ENCODE data around the gene TRIOBP. TPM values are rescaled to one million over a fixed set of nuclear protein-coding genes. Genes with fewer than 3 reads are reported as not detected.

Gene TRIOBP
- total RNA-seq, 1 donor from 2014 or later = 40.6 TPM

DNA sequence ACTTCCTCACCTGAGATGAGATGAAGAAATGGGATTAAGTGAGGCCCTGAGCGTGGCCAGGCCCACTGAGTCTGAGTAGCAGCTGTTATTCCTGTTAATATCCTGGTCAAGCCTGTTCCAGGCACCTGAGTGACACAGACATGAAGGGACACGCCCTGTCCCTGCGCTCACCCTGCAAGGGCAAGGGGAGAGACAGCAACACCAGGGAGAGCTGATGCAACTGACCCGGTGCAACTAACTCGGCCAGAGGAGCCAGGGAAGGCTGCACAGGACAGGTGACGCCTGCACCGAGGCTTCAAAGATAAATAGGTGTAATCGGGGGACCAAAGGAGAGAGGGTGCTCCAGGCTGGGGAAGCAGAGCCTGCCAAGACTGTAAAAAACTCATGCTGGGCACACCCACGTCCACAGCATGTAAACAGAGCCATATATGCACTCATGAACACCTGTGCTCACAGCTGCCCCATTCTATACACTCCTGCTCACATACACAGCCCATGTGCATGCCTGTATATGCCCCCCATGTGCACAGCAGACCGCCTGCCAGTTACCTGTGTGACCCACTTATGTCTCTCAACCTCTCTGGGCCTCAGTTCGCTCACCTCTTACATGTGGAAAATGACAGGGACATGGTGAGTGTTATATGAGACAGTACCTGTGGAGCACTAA lies 88.1 kb downstream of the TRIOBP start:
- Histone ChIP-seq H2AFZ (ENCODE audit: low read depth, low read length) (no peak overlapping the region), H3K27me3 (ENCODE audit: insufficient read depth, low read length) (no peaks in the 10 kb centered on the region), H3K79me2 (ENCODE audit: insufficient read depth, low read length) (no peaks in the 10 kb centered on the region), H3K4me2 (ENCODE audit: low read length) (no peak overlapping the region), H3K4me3 (ENCODE audit: insufficient read depth, low read depth, low read length) (no peak overlapping the region), H3K4me1 (ENCODE audit: insufficient read depth, low read length) (peaks cover 8% of the 10 kb centered on the region), H3K9me3 (ENCODE audit: insufficient read depth, low read depth, low read length) (no peaks in the 10 kb centered on the region), H4K20me1 (ENCODE audit: insufficient read depth, low read length) (no peaks in the 10 kb centered on the region), H3K9ac (ENCODE audit: low read length) (no peak overlapping the region), H3K36me3 (ENCODE audit: insufficient read depth, low read length) (no peaks in the 10 kb centered on the region), H3K27ac (ENCODE audit: low read depth, low read length) (no peak overlapping the region)
- no peak for DNase-seq (ENCODE audit: low read depth)
- no peak for FAIRE-seq
- Mint-ChIP-seq H3K36me3 (ENCODE audit: low read depth, unreplicated experiment) (peaks cover 2% of the 10 kb centered on the region), H3K27me3 (ENCODE audit: low read depth, unreplicated experiment) (peaks cover 20% of the 10 kb centered on the region), H3K4me3 (ENCODE audit: unreplicated experiment) (no peak overlapping the region), H3K4me1 (ENCODE audit: low read depth, unreplicated experiment) (peaks cover 2% of the 10 kb centered on the region), H3K27ac (ENCODE audit: unreplicated experiment) (no peak overlapping the region), H3K9me3 (ENCODE audit: unreplicated experiment) (peaks cover 3% of the 10 kb centered on the region)
- TF ChIP-seq, protein P1, sequence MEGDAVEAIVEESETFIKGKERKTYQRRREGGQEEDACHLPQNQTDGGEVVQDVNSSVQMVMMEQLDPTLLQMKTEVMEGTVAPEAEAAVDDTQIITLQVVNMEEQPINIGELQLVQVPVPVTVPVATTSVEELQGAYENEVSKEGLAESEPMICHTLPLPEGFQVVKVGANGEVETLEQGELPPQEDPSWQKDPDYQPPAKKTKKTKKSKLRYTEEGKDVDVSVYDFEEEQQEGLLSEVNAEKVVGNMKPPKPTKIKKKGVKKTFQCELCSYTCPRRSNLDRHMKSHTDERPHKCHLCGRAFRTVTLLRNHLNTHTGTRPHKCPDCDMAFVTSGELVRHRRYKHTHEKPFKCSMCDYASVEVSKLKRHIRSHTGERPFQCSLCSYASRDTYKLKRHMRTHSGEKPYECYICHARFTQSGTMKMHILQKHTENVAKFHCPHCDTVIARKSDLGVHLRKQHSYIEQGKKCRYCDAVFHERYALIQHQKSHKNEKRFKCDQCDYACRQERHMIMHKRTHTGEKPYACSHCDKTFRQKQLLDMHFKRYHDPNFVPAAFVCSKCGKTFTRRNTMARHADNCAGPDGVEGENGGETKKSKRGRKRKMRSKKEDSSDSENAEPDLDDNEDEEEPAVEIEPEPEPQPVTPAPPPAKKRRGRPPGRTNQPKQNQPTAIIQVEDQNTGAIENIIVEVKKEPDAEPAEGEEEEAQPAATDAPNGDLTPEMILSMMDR (IDR thresholded peaks at IDR 0.05; ENCODE audit: insufficient read depth, low read depth, low read length) = no peak
- no peak for TF ChIP-seq EZH2 (IDR thresholded peaks at IDR 0.05; ENCODE audit: insufficient read depth, low read length)

DNA sequence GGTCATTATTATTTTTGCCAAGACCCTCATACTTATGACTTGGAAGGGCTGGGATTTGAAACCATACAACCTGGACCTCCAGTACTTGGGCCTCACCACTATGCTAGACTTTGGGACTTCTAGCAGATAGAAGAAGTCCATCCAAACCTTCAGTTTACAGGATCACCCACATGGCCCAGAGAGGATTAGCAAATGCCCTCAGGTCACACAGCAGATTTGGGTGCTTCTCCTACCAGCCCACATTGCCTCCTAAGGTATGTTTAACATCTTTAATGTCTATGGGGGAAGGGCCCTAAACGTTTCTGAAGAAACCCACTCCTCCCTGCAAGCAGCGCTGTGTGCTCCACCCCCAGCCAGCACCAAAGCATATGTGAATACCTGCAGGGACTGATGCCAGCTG lies 93.4 kb downstream of the TRIOBP start:
- Histone ChIP-seq H3K36me3 (ENCODE audit: insufficient read depth, low read length) (no peaks in the 10 kb centered on the region), H3K79me2 (ENCODE audit: insufficient read depth, low read length) (no peaks in the 10 kb centered on the region), H2AFZ (ENCODE audit: low read depth, low read length) (no peak overlapping the region), H3K9ac (ENCODE audit: low read length) (no peak overlapping the region), H3K4me2 (ENCODE audit: low read length) (no peak overlapping the region), H4K20me1 (ENCODE audit: insufficient read depth, low read length) (no peaks in the 10 kb centered on the region), H3K4me3 (ENCODE audit: insufficient read depth, low read depth, low read length) (no peak overlapping the region), H3K4me1 (ENCODE audit: insufficient read depth, low read length) (no peaks in the 10 kb centered on the region), H3K27ac (ENCODE audit: low read depth, low read length) (no peak overlapping the region), H3K27me3 (ENCODE audit: insufficient read depth, low read length) (no peaks in the 10 kb centered on the region), H3K9me3 (ENCODE audit: insufficient read depth, low read depth, low read length) (no peaks in the 10 kb centered on the region)
- Mint-ChIP-seq H3K36me3 (ENCODE audit: low read depth, unreplicated experiment) (peaks cover 2% of the 10 kb centered on the region), H3K4me3 (ENCODE audit: unreplicated experiment) (no peak overlapping the region), H3K9me3 (ENCODE audit: unreplicated experiment) (peaks cover 3% of the 10 kb centered on the region), H3K27me3 (ENCODE audit: low read depth, unreplicated experiment) (peaks cover 4% of the 10 kb centered on the region), H3K27ac (ENCODE audit: unreplicated experiment) (no peak overlapping the region), H3K4me1 (ENCODE audit: low read depth, unreplicated experiment) (no peaks in the 10 kb centered on the region)
- DNase-seq (ENCODE audit: low read depth) (no peak), FAIRE-seq (no peak)
- TF ChIP-seq, protein P1 (IDR thresholded peaks at IDR 0.05; ENCODE audit: insufficient read depth, low read depth, low read length) = no peak
- no peak for TF ChIP-seq EZH2 (IDR thresholded peaks at IDR 0.05; ENCODE audit: insufficient read depth, low read length)

DNA sequence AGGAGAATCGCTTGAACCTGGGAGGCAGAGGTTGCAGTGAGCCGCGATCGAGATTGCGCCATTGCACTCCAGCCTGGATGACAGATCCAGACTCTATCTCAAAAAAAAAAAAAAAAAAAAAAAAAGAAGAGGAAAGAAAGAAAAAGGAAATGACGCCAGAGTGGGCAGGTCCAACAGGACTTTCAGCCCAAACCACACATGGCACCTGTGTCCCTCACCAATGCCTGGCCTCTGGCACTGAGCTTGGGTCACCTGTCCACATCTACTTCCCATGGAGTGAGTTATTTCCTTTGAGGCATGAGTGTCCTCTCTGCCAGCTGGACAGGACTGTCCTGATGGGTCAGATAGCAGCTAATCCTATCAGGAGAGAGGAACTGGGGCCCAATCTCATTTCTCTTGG lies 95.6 kb downstream of the TRIOBP start:
- Histone ChIP-seq H3K9ac (ENCODE audit: low read length) (no peak overlapping the region), H3K36me3 (ENCODE audit: insufficient read depth, low read length) (no peaks in the 10 kb centered on the region), H3K4me3 (ENCODE audit: insufficient read depth, low read depth, low read length) (no peak overlapping the region), H3K79me2 (ENCODE audit: insufficient read depth, low read length) (no peaks in the 10 kb centered on the region), H3K4me1 (ENCODE audit: insufficient read depth, low read length) (no peaks in the 10 kb centered on the region), H3K4me2 (ENCODE audit: low read length) (no peak overlapping the region), H3K27ac (ENCODE audit: low read depth, low read length) (no peak overlapping the region), H4K20me1 (ENCODE audit: insufficient read depth, low read length) (no peaks in the 10 kb centered on the region), H3K9me3 (ENCODE audit: insufficient read depth, low read depth, low read length) (no peaks in the 10 kb centered on the region), H3K27me3 (ENCODE audit: insufficient read depth, low read length) (no peaks in the 10 kb centered on the region), H2AFZ (ENCODE audit: low read depth, low read length) (no peak overlapping the region)
- Mint-ChIP-seq H3K4me3 (ENCODE audit: unreplicated experiment) (no peak overlapping the region), H3K4me1 (ENCODE audit: low read depth, unreplicated experiment) (no peaks in the 10 kb centered on the region), H3K36me3 (ENCODE audit: low read depth, unreplicated experiment) (no peaks in the 10 kb centered on the region), H3K27me3 (ENCODE audit: low read depth, unreplicated experiment) (peaks cover 5% of the 10 kb centered on the region), H3K27ac (ENCODE audit: unreplicated experiment) (no peak overlapping the region), H3K9me3 (ENCODE audit: unreplicated experiment) (no peaks in the 10 kb centered on the region)
- TF ChIP-seq, protein P1 (IDR thresholded peaks at IDR 0.05; ENCODE audit: insufficient read depth, low read depth, low read length) = no peak
- FAIRE-seq (no peak), DNase-seq (ENCODE audit: low read depth) (no peak)

All from astrocyte (in vitro differentiated cells and primary cell).